HG03103 (cell line): ENCODE measurements around the gene TM4SF5.

ENCODE experiments used
- ATAC-seq: cut with Tn5 transposase; IDR thresholded peaks from one replicate; pipeline ENCODE4 v1.9.1; 2021; ENCODE audit warnings: low read depth; ENCODE audit not compliant: unreplicated experiment

Gene TM4SF5

GRCh38 chr17:4744999-4745969 lies 26.4 kb upstream of the TM4SF5 start:
- ATAC-seq = no peak

GRCh38 chr17:4747847-4748246 lies 23.8 kb upstream of the TM4SF5 start:
- ATAC-seq = no peak

- no peak for ATAC-seq
Measured at GRCh38 chr17:4748686-4749085, 23.0 kb upstream of the TM4SF5 start.

GRCh38 chr17:4750606-4751005 lies 21.1 kb upstream of the TM4SF5 start:
- no peak for ATAC-seq

- ATAC-seq = no peak
Measured at GRCh38 chr17:4751932-4752331, 19.8 kb upstream of the TM4SF5 start.

- no peak for ATAC-seq
Measured at GRCh38 chr17:4753392-4753791, 18.3 kb upstream of the TM4SF5 start.

GRCh38 chr17:4759776-4760236 lies 11.9 kb upstream of the TM4SF5 start:
- no peak for ATAC-seq

- no peak for ATAC-seq
Measured at GRCh38 chr17:4764595-4764994, 7.1 kb upstream of the TM4SF5 start.

- ATAC-seq = no peak
Measured at GRCh38 chr17:4766201-4766600, 5.5 kb upstream of the TM4SF5 start.

GRCh38 chr17:4766723-4767122 lies 5.0 kb upstream of the TM4SF5 start:
- no peak for ATAC-seq

GRCh38 chr17:4768298-4768697 lies 3.4 kb upstream of the TM4SF5 start:
- no peak for ATAC-seq

GRCh38 chr17:4769628-4770027 lies 2.1 kb upstream of the TM4SF5 start:
- ATAC-seq = no peak

- no peak for ATAC-seq
Measured at GRCh38 chr17:4772235-4772613, 538 bp downstream of the TM4SF5 start.

- no peak for ATAC-seq
Measured at GRCh38 chr17:4777969-4778760, 6.5 kb downstream of the TM4SF5 start.

GRCh38 chr17:4780325-4780955 lies 8.8 kb downstream of the TM4SF5 start:
- no peak for ATAC-seq

GRCh38 chr17:4782652-4783051 lies 11.0 kb downstream of the TM4SF5 start:
- no peak for ATAC-seq

- no peak for ATAC-seq
Measured at GRCh38 chr17:4785311-4786105, 13.8 kb downstream of the TM4SF5 start.

GRCh38 chr17:4786106-4786511 lies 14.4 kb downstream of the TM4SF5 start, which contains the start of gene VMO1:
Gene VMO1, minus strand, starts transcription at chr17:4786364. Its CDS starts 12 bp downstream, at chr17:4786352.
- ATAC-seq = no peak

- no peak for ATAC-seq
Measured at GRCh38 chr17:4786516-4786915, 14.8 kb downstream of the TM4SF5 start.

GRCh38 chr17:4788159-4788806 lies 16.6 kb downstream of the TM4SF5 start:
- ATAC-seq = no peak
